ENCODE data around the gene SYNPO. TPM values are rescaled to one million over a fixed set of nuclear protein-coding genes. Genes with fewer than 3 reads are reported as not detected.

The SYNPO gene
- total and polyA plus RNA-seq, 2 donors, result 6.8 to 47.2 TPM

DNA sequence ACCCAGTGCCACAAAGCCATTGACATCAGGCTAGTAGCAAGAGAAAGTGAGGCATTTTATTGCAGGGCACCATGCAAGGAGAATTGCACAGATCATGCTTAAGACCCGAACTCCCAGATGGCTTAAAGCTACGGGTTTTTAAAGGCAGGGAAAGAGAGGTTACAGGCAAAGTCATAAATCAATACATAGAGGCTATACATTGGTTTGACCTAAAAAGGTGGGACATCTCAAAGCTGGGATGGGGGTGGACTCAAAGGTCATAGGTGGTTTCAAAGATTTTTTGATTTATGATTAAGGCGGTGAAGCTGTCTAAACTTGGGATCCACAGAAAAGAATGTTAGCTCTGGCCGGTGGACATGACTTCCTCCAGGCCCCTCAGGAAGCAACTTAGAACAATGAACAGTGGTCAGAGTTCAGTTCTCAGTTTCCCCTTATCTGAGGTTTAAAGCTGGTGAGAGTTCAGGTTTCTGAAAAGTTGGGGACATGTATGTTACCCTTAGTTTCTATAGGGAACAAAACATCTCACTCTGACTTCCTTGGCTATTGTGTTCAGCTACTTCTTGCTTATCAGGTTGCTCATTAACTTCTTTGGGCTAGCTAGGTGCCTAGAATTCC, 66.4 kb downstream of the SYNPO start:
- WGBS, result 53% methylated on average over 4 of the region's 4 CpGs

More for the DNA sequence above, 66.4 kb downstream of the SYNPO start:
- Histone ChIP-seq H3K36me3 (ENCODE audit: insufficient read depth) (peaks cover 2% of the 10 kb centered on the region), H3K27ac (ENCODE audit: low read depth) (no peak overlapping the region), H3K4me1 (ENCODE audit: insufficient read depth) (no peaks in the 10 kb centered on the region), H3K4me3 (ENCODE audit: low read depth, low read length) (no peak overlapping the region)
- no peak for DNase-seq (ENCODE audit: extremely low spot score)

Other genes starting within 250 kb of the SYNPO start
- gene CD74, start 227.8 kb upstream of the SYNPO start, total RNA-seq, result 161 TPM
- gene CD74, start 227.8 kb upstream of the SYNPO start, polyA plus RNA-seq, result 554 TPM
- gene RPS14, start 190.9 kb upstream of the SYNPO start, total RNA-seq, result 2,233 TPM
- gene RPS14, start 190.9 kb upstream of the SYNPO start, polyA plus RNA-seq, result 4,014 TPM
- 27.1 TPM for gene NDST1, start 132.5 kb upstream of the SYNPO start, total RNA-seq
- gene NDST1, start 132.5 kb upstream of the SYNPO start, polyA plus RNA-seq, result 37.5 TPM
- 3.2 TPM for gene MYOZ3, start 20.6 kb downstream of the SYNPO start, total RNA-seq
- gene MYOZ3, start 20.6 kb downstream of the SYNPO start, polyA plus RNA-seq, result 1.5 TPM
- 31.1 TPM for gene RBM22, start 60.4 kb downstream of the SYNPO start, total RNA-seq
- gene RBM22, start 60.4 kb downstream of the SYNPO start, polyA plus RNA-seq, result 28.3 TPM
- gene DCTN4, start 118.4 kb downstream of the SYNPO start, total RNA-seq, result 95.5 TPM
- gene DCTN4, start 118.4 kb downstream of the SYNPO start, polyA plus RNA-seq, result 29.4 TPM
- 10.2 TPM for gene SMIM3, start 138.1 kb downstream of the SYNPO start, total RNA-seq
- gene SMIM3, start 138.1 kb downstream of the SYNPO start, polyA plus RNA-seq, result 37.1 TPM
- gene IRGM, start 205.9 kb downstream of the SYNPO start, total RNA-seq, result not detected
- gene IRGM, start 205.9 kb downstream of the SYNPO start, polyA plus RNA-seq, result 0.16 TPM

Data from urinary bladder (tissue), 4 donors.